GM21723 (cell line): ENCODE data around the gene CHMP2A.
"Not testable (repeated sequence)": the region's sequence is repeated elsewhere in the genome, so short reads cannot be mapped to it uniquely, and the experiment has no call there.

Source experiments
- ATAC-seq: cut with Tn5 transposase; IDR thresholded peaks from one replicate; pipeline ENCODE4 v1.9.1; 2021; ENCODE audit warnings: mild to moderate bottlenecking, moderate library complexity; ENCODE audit not compliant: unreplicated experiment

CHMP2A gene

DNA sequence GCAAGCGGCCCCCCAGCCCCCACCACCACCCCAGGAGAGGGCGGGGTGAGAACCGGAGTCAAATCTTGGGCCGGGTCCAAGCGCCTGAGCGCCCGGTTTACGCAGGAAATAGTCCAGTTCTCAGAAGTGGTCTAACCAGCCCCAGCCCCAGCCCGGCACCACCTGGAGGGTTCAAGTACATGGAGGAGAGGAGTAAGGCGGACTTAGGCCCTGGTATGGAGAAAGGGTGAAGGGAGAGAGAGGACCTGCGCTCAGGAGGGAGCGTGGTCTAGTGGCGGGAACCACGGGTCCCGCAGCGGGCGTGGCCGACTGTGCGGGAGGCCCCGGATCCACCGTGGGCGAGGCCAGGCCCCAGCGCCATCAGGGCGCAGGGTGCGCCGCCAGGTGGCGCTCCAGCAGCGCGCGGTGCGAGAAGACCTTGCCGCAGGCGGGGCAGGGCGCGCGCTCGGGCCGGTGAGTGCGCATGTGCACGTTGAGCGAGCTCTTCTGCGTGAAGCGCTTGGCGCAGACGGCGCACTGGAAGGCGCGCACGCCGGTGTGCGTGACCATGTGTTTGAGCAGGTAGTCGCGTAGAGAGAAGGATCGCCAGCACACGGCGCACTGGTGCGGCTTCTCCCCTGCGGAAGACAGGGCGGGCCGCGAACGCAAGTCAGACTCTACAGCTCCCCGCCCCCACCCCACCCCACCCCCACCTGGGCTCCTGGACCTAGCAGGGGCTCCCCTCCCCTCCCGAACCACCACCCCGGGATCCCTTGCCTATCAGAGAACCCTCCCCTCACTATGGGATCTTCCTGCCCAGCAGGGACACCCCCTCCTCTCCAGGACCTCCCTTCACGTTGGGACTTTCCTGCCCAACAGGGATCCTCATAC lies 41.0 kb downstream of the CHMP2A start:
- ATAC-seq = peak; percentile 64

- ATAC-seq = no peak
These were observed 41.7 kb downstream of the CHMP2A start for GRCh38 chr19:58513213-58513693.

DNA sequence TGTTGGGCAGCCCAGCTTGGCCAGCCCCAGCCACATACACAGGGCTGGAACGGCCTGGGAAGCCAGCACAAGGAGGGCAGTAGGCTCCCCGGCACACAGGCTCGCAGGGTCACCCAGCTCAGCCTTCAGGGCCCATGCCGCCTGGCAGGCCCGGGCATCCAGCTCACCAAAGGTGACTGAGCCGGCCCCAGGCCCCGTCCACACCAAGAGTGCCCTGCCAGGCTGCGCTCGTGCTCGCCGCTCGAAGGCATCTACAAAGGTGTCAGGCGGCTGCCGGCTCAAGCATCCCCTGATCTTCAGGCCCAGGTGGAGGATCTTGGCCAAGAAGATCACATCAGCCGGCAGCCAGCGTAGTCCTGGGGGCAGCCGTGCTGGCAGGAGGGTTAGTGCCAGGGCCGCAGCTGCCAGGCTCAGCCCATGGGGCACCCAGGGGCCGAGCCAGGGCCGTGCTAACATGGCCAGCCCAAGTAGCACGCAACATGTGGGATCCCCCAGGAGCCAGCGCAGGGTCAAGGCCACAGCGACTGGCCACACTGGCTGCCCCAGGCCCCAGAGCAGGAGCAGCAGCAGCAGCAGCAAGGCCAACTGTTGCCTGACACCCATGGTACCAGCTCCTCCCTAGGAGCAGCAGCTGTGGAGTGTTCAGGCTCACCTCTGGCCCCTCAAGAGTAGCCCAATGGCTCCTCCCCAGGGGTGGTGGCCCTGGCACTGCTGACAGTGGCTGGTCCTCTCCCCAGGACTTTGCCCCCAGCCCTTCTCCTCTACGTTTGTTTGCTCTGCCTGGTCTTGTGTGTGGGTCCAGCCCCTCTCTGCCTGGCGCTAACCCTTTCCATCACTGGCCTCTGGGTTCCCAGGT lies 43.3 kb downstream of the CHMP2A start, which contains the start of gene SLC27A5:
TSS of gene SLC27A5 (minus strand) at position 640 of the 856 bp plus-strand sequence. CDS start at position 603, 37 bp downstream.
- no peak for ATAC-seq

GRCh38 chr19:58510084-58510862 lies 44.6 kb downstream of the CHMP2A start:
- no peak for ATAC-seq

DNA sequence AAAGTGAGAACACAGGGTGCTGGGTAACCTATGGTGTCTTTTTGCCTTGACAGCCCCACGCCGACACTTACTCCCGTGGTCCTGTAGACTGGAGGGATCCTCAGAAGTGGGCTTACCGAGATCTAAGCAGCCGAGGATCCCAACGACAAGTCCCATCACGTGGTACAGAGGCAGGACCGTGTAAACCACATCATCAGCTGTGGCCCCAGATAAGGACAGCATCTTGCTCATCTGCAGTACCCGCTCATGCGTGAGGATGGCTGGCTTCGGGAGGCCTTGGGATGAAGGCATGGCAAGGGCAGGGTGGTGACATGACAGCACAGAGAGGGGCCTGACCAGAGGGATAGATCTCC lies 45.2 kb downstream of the CHMP2A start:
- no peak for ATAC-seq

DNA sequence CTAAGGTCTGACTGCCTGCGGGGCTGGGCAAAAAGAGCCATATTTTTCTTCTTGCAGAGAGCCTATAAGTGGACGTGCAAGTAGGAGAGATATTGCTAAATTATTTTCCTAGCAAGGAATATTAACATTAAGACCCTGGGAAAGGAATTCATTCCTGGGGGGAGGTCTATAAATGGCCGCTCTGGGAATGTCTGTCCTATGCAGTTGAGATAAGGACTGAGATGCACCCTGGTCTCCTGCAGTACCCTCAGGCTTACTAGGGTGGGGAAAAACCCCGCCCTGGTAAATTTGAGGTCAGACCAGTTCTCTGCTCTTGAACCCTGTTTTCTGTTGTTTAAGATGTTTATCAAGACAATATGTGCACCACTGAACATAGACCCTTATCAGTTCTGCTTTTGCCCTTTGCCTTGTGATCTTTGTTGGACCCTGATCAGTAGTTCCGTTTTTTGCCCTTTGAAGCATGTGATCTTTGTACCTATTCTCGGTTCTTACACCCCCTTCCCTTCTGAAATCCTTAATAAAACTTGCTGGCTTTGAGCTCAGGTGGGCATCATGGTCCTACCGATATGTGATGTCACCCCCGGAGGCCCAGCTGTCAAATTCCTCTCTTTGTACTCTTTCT lies 47.2 kb downstream of the CHMP2A start:
- ATAC-seq = not testable (repeated sequence)
